Endothelial cell (in vitro differentiated cells): Measurements from ENCODE around the gene NT5DC1. TPM values are rescaled to one million over a fixed set of nuclear protein-coding genes. Genes with fewer than 3 reads are reported as not detected.

Source experiments
- DNase-seq: peaks from one replicate; pipeline ENCODE4 v3.0.0; 2021; ENCODE audit warnings: low spot score
- H3K27ac Mint-ChIP-seq: one replicate; pipeline ENCODE4 v1.8.0; 2021; ENCODE audit warnings: mixed read lengths, inconsistent platforms; ENCODE audit not compliant: unreplicated experiment
- H3K27me3 Mint-ChIP-seq: one replicate; pipeline ENCODE4 v1.8.0; 2021; ENCODE audit warnings: mild to moderate bottlenecking, moderate library complexity, mixed read lengths, inconsistent platforms; ENCODE audit not compliant: unreplicated experiment
- H3K36me3 Mint-ChIP-seq: one replicate; pipeline ENCODE4 v1.8.0; 2021; ENCODE audit warnings: mild to moderate bottlenecking, low read depth, mixed read lengths, inconsistent platforms; ENCODE audit not compliant: unreplicated experiment
- H3K4me1 Mint-ChIP-seq: one replicate; pipeline ENCODE4 v1.8.0; 2021; ENCODE audit warnings: mild to moderate bottlenecking, mixed read lengths, inconsistent platforms; ENCODE audit not compliant: unreplicated experiment
- H3K4me3 Mint-ChIP-seq: one replicate; pipeline ENCODE4 v1.8.0; 2021; ENCODE audit warnings: mild to moderate bottlenecking, mixed read lengths, inconsistent platforms; ENCODE audit not compliant: unreplicated experiment
- H3K9me3 Mint-ChIP-seq: one replicate; pipeline ENCODE4 v1.8.0; 2021; ENCODE audit warnings: mixed read lengths, inconsistent platforms; ENCODE audit not compliant: unreplicated experiment
- total RNA-seq: library from RNA; stranded (reverse); fragmentation: NEBNext Ultra II Directional; extraction: Animal tissue kit (Norgen Biotek cat#: 25700); gene quantifications from one replicate; pipeline ENCODE4 v1.2.1, GENCODE V29; 2021; ENCODE audit not compliant: unreplicated experiment
- TF ChIP-seq, protein P1 (sequence below): fragments of 200-600 bp; sonication (generic); IDR thresholded peaks from one replicate; pipeline ENCODE4 v1.5.0; 2021; ENCODE audit warnings: antibody characterized with exemption; ENCODE audit not compliant: unreplicated experiment

NT5DC1 gene
- total RNA-seq, 1 donor from 2014 or later = 33.9 TPM

- TF ChIP-seq, protein P1, sequence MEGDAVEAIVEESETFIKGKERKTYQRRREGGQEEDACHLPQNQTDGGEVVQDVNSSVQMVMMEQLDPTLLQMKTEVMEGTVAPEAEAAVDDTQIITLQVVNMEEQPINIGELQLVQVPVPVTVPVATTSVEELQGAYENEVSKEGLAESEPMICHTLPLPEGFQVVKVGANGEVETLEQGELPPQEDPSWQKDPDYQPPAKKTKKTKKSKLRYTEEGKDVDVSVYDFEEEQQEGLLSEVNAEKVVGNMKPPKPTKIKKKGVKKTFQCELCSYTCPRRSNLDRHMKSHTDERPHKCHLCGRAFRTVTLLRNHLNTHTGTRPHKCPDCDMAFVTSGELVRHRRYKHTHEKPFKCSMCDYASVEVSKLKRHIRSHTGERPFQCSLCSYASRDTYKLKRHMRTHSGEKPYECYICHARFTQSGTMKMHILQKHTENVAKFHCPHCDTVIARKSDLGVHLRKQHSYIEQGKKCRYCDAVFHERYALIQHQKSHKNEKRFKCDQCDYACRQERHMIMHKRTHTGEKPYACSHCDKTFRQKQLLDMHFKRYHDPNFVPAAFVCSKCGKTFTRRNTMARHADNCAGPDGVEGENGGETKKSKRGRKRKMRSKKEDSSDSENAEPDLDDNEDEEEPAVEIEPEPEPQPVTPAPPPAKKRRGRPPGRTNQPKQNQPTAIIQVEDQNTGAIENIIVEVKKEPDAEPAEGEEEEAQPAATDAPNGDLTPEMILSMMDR = no peak
- no peaks in the 10 kb centered on the region for H3K9me3 Mint-ChIP-seq
- H3K36me3 Mint-ChIP-seq = no peaks in the 10 kb centered on the region
- DNase-seq = no peak
- no peaks in the 10 kb centered on the region for H3K4me1 Mint-ChIP-seq
- no peaks in the 10 kb centered on the region for H3K27me3 Mint-ChIP-seq
- H3K27ac Mint-ChIP-seq = no peak overlapping the region
- H3K4me3 Mint-ChIP-seq = no peak overlapping the region
Observed at GRCh38 chr6:116165596-116165995, 64.9 kb downstream of the NT5DC1 start.

DNA sequence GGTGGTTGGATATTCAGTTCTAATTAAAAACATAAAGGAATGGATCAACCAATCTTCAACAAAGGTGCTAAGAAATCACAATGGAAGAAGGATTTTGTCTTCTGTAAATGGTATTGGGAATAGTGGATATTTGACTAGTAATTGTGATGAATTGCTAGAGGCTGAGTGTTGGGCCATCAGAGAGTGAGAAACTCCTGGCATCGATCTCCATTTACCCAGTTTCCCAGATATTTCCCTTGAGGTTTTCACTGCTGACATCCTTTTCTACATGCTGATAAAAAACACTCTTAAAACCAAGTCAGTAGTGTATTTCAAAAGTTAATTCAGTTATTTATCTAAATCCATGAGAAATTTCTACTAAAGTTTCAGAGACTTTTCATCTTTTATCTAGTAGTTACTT lies 65.7 kb downstream of the NT5DC1 start:
- H3K27me3 Mint-ChIP-seq = no peaks in the 10 kb centered on the region
- no peak for DNase-seq
- H3K4me1 Mint-ChIP-seq = no peaks in the 10 kb centered on the region
- no peaks in the 10 kb centered on the region for H3K9me3 Mint-ChIP-seq
- H3K4me3 Mint-ChIP-seq = no peak overlapping the region
- H3K27ac Mint-ChIP-seq = no peak overlapping the region
- H3K36me3 Mint-ChIP-seq = no peaks in the 10 kb centered on the region
- TF ChIP-seq, protein P1 = no peak

- DNase-seq = no peak
- no peaks in the 10 kb centered on the region for H3K4me1 Mint-ChIP-seq
- H3K36me3 Mint-ChIP-seq = no peaks in the 10 kb centered on the region
- H3K27me3 Mint-ChIP-seq = no peaks in the 10 kb centered on the region
- no peak overlapping the region for H3K27ac Mint-ChIP-seq
- TF ChIP-seq, protein P1 = no peak
- H3K9me3 Mint-ChIP-seq = no peaks in the 10 kb centered on the region
- H3K4me3 Mint-ChIP-seq = no peak overlapping the region
Observed at GRCh38 chr6:116168148-116168547, 67.5 kb downstream of the NT5DC1 start.

DNA sequence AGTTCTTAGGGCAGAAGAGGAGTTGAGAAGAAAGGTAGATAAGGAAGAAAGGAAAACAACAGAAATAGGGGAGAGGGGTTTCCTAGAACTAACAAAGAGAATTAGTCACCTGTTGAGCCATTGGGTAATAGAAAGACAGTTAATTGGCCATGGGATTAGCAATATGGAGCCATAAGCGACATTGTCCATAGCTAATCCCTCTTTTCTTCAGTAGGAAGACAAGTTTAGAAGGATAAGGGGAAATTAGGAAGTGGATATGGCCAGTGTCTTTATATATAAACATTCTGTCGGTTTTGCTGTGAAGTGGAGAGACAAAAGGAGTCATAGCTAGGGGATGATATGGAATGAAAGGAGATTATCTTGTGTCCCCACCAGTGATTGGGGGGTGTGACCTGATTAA lies 69.2 kb downstream of the NT5DC1 start:
- Mint-ChIP-seq H3K36me3 (no peaks in the 10 kb centered on the region), H3K4me1 (no peaks in the 10 kb centered on the region), H3K4me3 (no peak overlapping the region), H3K27ac (no peak overlapping the region), H3K9me3 (no peaks in the 10 kb centered on the region), H3K27me3 (no peaks in the 10 kb centered on the region)
- TF ChIP-seq, protein P1 = no peak
- DNase-seq = no peak

DNA sequence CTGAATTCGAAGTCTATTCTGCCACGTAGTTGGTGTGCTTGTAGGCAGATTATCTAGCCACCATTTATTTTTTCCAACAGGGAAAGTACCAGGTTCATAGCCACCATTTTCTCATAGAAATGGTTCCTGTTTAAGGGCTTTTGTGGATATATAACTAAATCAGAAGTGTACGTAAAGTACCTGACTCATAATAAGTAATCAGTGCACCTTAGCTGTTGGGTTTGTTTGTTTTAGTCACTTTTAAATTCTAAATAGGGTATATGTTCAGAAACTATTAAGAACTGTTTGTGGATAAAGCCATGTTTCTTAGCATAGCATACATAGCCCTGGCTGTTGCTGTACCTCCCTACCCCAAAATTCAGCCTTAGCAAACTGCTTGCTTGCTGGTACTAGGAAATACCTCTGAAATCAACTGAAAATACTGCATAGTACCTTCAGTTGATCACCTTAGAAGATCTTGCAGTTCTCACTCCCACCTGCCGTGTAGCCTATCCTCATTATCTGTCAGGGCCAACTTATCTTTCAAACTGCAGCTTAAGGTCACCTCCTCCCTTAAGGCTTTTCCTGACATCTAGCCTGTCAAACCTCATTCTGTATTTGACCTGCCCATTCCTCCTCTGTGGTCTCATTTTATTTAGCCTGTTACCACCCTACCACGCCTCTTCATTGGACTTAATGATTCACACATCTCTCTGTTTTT lies 69.9 kb downstream of the NT5DC1 start:
- Mint-ChIP-seq H3K4me3 (no peak overlapping the region), H3K4me1 (no peaks in the 10 kb centered on the region), H3K27ac (no peak overlapping the region), H3K27me3 (no peaks in the 10 kb centered on the region), H3K9me3 (no peaks in the 10 kb centered on the region), H3K36me3 (peaks cover 4% of the 10 kb centered on the region)
- no peak for DNase-seq
- TF ChIP-seq, protein P1 = no peak
